Activated T-helper 1 cell treated with anti-CD3 and anti-CD28 coated beads, Interleukin-2, amount 50 U/mL, for 16 hours (primary cell): Measurements from ENCODE around the gene CRABP2.

Experiments used
- DNase-seq, 2 donors: peaks; one replicate each; pipeline ENCODE4 v3.0.0-alpha.2; 2020; ENCODE audit warnings: low read depth in 1 of 2, low spot score in 1 of 2

CRABP2 gene

DNA sequence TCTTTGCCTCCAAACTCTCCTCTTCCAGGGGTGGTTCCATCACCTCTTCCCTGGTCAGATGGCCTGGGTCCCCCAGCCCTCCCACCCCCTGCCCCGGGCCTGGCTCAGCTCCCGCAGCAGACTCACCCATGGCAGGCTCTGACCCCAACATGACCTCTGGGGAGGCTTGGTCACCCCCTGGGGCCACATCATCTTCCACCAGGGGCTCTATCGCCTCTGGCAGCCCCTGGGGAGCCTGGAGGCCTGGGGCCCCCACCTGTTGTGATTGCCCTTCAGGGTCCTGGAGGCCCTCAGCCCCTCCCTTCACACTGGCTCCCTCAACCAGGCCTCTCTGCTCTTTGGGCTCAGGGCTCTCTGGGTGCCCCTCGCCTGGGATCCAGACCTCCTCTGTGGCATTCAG lies 34.6 kb downstream of the CRABP2 start:
- DNase-seq, result no peak

DNA sequence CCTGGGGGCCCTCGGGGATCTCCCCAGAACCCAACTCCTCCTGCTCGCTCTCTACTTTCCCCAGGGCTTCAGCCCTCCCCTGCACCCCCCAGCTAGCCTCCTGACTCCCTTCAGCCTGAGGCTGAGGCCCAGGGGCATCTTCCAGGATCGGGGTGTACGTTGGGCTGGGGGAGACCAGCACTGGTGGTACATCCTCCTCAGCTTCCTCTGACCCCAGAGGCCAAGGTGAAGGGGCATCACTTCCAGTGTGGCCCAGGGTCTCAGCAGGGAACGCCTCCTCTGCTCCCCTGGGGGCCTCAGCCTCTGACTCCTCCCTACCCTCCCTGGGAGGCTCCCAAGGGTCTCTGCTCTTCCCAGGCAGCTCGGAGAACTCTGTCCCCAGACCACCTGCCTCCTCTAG lies 35.0 kb downstream of the CRABP2 start:
- no peak for DNase-seq

DNA sequence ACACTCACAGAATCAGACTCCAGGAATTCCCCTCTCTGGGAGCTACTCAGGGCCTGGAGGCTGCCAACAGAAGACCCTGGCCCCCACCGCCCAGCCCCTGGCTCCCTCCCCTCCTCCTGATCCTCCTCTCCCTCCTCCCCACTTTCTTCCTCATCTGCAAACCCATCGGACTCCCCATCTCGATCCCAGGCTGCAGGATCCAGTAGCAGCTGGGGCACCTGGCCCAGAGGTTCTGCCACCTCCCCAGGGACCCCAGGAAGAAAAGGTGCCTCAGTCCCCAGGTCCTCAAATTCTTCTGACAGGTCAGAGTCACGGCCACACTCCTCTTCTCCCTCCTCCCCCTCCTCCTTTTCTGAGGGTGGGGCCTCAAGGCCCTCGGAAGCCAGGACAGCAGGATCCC lies 35.6 kb downstream of the CRABP2 start:
- DNase-seq, result no peak

DNA sequence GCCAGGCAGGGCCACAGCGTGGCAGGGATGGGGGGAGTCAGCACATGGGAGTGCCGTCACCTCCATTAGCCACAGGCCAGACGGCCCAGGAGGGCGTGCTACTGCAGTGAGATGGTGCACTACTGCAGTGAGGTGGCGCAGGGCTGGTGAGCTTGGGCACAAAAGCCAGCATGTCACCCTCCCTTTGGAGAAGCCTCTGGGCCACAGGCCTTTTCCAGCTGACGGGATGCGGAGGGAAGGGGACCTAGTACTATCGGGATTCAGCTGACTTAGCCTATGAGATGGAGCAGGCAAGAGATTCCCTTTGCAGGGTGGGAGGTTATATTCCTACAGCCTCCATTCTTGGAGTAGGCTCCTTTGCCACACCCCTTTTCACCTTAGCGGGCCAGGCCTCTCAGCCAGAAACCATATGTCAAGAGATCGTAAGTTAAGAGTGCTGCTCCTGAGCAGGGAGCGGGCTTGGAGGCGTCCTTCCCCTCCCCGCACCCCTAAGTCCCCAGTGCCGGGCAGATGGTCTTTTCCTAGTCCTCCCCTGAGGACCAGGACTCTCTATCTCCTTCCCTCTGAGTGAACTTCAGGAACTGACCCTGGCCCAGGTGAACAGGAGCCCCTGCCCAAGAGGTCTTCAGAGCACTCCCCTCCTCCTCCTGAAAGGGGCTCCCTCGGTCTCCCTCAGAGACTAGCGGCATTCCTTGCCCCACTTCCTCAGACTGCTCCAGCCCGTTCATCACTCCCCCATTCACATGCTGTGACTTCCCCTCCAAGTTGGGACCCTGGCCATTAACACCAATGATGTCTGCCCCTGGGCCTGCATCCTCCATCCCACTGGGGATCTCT lies 36.4 kb downstream of the CRABP2 start:
- no peak for DNase-seq

DNA sequence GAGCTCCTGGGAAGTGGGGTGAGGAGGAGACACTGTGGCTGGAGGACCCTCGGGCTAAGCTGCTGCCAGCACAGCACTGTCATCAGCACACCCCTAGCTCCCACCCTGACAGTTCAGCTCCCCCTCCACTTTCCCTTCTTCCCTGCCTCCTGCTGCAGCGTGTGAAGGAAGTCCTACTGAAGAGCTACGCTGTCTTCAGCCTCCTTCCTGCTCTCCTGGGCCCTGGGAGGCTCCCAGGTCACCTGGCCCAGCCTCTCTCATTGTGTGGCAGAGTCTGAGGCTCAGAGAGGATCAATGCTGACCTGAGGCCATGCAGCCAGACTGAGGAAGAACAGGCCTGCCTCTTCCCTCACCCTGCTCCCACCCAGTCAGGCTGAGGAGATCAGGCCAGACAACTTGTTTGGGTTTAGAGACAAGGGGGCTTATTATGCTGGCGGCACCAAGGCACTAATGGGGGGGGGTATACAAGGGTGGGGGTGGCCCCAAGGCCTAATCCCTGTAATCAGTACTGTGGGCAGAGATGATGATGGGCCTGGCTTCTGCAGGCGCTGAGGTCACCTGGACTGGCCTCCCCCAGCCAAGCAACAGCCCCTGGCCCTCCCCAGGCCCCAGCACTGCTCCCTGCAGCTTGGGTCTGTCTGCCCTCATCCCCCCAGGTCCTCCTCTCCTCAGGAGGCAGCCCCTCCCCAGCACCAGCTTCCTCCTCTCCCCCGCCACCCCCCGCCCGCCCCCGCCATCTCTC lies 37.2 kb downstream of the CRABP2 start:
- DNase-seq, result no peak

DNA sequence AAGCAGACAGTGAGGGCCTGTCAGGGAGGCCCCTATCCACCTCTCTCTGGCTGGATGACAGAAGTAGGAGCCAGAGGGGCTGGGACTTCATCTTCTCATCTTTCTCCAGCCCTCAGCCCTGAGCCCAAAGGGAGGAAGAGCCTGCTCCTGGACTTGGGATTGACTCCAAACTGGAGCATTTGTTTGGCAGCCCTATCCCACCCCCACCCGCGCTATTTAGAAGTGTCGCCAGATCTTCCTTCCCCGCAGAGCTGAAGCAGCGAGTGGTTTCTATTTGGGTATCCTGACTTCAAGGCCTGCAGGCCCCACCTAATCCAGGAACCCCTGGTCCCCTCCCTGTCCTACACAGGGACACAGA lies 37.8 kb downstream of the CRABP2 start:
- no peak for DNase-seq

DNA sequence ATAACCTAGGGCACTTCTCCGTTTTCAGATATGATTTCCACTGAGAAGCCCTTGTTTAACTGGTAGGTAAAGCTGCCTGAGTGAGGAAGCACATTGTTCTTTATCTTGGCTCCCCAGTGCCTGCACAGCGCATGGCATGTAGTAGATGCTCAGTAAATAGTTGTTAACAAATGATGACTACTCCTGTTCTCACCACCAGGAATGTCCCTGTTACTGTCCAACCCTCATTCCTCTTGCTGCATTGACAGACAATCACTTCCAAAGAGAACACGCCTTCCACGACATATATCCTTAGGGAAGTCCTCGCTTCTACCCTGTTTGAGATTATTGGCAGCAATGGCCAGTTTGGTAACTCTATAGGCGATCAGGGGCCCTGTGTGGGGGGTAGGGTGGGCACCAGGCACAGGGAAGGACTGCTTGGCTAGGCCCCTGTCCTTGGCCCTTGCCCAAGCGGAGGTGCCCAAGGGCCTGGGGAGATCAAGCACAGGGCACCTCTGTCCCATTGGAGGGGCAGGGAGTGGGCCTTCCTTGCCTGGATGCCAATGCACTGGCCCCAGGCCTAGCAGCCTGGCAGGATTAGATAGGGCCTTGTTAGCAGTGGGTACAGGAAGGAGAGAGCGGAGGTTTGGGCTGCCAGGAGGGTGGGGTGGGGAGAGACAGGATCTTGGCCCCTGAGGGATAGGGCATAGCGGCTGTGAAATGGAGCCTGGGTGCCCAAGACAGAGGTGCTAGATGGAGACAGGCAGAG lies 38.3 kb downstream of the CRABP2 start:
- DNase-seq, result no peak

DNA sequence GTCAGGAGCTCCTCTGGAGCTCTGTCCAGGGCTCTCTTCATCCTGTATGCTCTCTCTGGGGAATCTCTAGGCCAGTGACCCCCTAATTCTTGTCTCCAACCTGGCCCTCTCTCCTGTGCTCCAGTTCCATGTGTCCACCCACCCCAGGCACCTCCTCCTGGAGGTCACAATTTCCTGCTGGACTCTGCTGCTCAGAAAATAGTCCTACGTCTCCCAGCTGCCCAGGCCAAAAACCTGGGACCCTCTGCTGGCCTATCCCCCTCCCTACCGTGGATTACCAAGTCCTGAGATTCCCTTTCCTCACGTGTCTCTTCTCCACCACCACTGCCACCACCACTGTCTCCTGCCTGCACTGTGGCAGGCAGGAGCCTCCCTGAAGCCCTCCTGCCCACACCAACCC lies 39.8 kb downstream of the CRABP2 start:
- DNase-seq, result no peak

DNA sequence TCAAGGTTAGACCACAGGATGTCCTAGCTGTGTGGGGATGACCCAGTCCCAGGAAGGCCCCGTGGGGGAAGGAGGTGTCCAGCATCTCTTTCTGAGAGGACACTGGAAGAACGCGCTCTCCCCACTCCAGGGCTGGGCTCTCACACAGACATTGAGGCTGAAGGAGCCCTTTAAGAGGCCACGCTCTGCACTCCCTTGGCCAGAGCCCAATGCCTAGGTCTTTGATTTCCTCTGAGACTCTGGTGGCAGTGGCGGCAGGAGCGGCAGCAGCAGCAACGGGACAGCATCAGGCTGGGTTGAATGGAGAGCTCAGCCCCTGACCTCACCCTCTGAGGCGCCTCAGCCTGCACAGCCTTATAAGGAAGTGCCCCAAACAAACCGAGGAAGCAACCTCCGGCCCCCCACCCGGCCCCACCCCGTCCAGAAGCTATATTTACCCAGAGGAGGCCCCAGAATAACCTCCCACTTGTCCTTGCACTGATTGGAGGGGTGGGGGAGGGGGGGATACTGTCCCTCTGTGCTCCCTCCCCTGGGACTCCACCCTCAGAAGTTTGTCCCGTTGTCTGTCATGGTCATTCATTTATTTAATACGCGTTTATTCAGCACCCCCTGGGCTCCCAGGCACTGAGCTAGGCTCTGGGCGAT lies 40.5 kb downstream of the CRABP2 start:
- no peak for DNase-seq

DNA sequence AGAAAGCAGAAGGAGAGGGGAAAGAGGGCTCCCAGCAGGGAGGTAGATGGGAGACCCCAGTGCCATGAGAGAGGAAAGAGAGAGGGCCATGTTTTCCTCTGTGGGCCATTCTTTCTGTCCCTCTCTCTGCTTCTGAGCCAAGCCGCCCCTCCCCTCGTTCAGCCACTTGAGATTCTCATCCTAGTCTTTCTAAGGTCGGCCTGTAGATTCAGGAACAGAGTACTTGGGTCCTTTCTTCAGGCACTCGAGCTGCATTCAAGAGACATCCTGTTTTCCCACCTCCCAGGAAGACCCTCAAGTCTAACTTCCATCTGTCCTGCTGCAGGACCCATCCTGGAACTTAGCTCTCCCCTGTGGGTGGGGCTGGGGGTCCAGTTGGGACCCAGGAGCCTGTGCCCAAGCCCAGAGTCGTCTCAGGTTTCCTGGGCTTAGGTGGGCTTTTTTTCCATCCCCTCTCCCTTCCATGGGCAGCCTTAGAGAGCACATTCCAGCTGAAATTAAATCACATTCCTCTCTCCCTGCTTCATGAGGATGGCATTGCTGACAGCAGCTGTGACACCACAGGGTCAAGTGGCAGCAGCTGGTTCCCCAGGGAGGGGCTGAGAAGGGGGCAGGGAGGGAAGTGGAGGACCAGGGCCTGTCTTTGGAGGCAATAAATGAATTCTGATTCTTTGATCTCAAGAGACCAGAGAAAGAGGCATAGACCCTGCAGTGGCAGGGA lies 41.2 kb downstream of the CRABP2 start:
- no peak for DNase-seq

DNA sequence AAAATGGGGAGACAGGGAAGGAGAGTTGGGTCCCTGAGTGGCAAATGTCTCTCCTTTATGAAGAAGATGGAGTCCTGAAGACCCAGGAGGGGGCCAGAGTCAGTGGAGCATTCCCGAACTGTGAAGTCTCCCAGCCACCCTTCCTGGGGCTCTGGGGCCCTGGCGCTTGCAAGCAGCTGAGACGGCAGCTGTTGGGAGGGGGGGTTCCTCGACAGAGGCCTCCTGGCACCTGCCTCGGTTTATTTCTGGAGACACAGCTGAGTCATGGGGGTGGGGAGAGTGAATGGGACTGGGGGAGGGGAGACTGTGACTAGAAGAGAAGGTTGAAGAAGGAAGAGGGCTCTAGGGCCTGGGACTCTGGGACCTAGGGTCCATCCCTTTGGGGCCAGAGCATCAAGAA lies 42.2 kb downstream of the CRABP2 start:
- no peak for DNase-seq

DNA sequence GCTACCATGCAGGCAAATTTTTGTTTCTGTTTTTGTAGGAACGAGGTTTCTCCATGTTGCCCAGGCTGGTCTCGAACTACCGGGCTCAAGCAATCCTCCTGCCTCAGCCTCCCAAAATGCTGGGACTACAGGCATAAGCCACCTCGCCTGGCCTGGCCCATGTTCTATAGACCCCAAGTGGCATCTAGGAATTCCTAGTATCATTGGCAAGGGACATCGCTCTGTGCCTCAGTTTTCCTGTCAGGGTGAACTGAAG lies 42.7 kb downstream of the CRABP2 start:
- no peak for DNase-seq

DNA sequence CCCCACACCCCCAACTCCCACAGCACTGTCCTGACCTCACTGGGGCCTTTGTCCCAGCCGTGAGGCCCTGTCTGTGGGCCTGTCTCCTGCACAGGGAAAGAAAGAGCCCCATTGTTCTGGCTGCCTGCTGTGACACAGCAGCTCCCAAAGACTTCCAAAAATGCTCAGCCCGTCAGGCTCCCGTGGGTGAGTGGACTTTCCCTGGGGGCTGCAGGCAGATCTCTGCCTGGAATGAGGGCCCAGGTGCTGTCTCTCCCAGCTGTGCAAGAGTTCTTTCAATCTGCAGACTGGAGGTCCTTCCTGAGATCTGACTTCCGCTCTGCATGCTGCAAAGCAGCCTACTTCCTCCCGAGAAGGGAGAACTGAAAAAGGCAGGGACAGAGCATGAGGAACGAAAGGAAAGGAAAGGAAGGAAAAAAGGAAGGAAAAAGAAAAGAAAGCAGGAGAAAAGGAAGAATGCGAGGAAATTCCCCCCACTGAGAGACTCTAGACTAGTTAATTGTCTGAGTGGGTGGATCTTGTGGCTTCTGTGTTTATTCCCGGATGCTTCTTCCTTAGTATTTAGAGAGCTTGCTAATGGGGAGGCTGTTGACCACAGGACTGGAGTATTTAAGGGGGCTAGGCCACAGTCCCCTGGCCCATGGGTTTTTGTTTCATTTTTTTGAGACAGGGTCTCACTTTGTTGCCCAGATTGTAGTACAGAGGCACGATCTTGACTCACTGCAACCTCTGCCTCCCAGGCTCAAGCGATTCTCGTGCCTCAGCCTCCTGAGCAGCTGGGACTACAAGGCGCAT lies 43.2 kb downstream of the CRABP2 start:
- DNase-seq, result no peak

DNA sequence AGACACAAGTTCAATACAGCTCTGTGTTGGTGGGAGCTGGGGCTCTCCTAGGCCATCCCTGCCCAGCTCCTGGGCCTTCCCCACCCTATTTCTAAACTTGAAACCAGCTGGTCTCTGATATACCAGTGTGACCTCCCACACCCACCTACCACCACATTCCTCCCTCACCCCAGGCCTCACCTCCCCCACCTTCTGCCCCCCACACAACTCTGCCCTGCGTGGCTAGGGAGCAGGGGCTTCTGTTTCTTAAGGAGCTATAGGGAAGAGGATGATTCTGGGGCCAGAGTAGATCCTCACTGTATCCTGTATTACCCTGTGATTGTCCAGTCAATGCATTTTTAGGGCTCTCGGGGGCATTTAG lies 44.7 kb downstream of the CRABP2 start:
- DNase-seq, result no peak

DNA sequence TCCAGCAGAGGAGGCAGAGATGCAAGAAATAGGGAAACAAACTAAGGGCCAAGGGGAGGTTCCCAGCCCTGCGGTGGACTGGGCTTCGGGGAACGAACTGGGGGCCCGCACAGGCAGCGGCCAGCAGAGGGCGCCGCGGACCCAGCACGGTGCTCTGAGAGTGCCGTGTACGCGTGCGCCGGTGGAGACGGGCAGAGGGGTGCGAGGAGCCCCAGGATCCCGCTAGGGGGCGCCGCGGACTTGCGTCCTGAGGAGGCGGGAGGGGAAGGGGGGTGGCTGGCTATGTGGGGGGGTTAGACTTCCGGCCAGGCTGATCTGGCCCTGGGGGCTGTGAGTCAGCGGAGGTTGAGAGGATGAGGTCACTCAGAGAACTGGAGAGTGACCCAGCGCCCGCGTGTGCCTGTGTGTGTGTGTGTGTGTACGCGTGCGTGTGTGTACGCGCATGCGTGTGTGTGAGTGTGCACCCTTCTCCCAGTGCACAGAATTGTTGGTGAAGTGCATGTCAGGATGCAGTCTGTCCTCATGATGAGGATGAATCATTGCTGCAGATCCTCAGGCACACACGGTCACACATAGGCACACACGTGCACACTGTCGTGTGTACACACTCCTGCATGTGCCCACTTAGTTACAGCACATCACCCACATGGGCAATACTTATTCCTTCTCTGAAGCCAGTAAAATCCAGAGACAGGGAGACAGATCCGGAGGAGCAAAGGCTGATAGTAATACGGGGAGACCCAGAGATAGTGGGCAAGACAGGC lies 45.2 kb downstream of the CRABP2 start:
- peak; percentile 75 to 86 for DNase-seq

DNA sequence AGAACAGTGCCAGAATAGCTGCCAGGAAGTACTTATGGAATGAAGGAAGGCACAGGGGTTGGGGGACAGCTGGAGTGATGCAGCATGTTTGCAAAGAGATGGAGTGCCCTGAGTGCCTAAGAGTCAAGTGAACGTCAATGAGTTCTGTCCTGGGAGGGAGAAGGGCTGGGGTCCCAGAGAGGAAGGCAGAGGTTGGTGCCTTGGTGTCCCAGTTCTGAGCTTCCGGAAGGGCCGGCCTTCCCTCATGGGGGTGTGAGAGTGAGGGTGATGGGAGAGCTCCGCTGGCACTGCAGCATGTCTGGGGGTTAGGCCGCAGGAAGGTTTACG lies 45.8 kb downstream of the CRABP2 start:
- no peak for DNase-seq

DNA sequence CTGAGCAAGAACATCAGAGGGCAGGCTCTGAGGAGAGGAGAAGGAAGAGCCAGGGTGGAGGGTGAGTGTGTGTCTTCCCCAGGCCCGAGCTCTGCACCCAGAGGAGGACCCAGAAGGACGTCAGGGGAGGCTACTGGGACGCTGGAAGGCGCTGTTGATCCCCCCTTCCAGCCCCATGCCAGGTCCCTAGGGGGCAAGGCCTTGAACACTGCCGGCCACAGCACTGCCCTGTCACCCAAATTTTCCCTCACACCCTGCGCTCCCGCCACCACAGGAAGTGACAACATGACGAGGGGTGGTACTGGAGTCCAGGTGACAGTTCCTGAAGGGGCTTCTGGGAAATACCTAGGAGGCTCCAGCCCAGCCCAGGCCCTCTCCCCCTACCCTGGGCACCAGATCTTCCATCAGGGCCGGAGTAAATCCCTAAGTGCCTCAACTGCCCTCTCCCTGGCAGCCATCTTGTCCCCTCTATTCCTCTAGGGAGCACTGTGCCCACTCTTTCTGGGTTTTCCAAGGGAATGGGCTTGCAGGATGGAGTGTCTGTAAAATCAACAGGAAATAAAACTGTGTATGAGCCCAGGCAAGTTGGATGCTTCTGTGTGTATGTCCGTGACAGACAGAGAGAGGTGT lies 46.3 kb downstream of the CRABP2 start:
- no peak for DNase-seq

DNA sequence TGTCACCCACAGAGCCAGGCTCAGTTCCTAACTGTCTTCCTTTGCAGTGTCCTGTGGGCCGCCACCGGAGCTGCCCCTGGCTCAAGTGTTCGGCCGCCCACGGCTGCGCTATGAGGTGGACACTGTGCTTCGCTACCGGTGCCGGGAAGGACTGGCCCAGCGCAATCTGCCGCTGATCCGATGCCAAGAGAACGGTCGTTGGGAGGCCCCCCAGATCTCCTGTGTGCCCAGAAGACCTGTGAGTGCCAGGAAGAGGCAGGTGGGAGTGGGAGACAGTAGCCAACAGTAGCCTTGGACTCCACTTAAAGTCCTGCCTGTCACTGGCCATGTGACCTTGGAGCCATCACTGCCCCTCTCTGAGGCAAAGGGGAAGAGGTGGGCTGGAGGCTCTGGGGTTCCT lies 46.9 kb downstream of the CRABP2 start:
- DNase-seq, result no peak

DNA sequence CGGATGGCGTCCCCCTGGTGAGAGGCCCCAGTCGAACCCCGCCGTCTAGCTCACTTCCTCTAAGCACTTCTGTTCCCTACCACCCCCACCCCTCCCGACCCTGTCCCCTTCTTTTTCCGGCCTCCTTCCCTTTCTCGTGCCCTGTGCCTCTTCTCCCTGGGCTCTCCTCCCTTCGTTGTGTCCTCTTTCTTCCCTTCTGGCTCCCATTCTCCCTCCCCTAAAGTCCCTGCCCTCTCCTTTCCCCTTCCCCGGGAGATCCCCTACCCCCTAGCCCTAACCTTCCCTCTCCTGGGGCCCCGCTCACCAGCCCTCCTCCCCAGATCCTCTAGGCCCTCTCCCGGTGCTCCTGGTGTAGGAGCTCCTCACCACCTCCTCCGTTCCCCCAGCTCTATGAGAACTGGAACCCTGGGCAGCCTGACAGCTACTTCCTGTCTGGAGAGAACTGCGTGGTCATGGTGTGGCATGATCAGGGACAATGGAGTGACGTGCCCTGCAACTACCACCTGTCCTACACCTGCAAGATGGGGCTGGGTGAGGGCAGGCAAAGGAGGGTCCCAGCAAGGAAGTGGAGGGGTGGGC lies 47.6 kb downstream of the CRABP2 start:
- no peak for DNase-seq
